ENCODE results near the gene GIT1. TPM values are rescaled to one million over a fixed set of nuclear protein-coding genes. Genes with fewer than 3 reads are reported as not detected.

GIT1 gene
- total RNA-seq, 3 donors from 2014 or later = 28.5 to 41.3 (median 31.2) TPM

DNA sequence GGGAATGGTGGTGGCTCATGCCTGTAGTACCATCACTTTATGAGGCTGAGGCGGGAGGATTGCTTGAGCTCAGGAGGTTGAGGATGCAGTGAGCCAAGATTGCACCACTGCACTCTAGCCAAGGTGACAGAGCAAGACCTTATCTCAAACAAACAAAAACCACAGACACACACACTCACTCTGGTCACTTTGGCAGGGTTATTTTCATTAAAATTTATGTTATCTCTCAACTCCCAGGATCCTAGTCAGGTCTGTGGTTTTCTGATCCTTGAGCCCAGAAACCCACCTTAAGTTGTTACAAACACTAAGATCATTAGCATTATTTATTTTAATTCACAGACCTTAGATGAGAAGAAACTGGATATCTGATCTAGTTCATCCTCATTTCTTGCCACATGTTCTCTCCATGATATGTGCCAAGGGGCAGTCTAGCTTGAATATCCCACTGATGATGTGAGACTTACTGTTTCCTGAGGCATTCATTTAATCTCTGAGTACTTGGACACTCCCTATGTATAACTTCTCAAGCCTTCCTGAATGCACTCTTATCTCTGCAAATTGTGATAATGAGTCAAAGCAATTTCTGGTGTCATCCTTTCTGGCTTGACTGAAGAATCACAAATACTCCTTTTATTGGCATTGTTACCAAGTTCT is 32.2 kb downstream of the GIT1 start:
- Histone ChIP-seq H3K9me3 (no peaks in the 10 kb centered on the region), H3K27me3 (no peaks in the 10 kb centered on the region), H3K27ac (no peak overlapping the region), H3K36me3 (no peaks in the 10 kb centered on the region), H3K4me3 (no peak overlapping the region), H3K4me1 (no peaks in the 10 kb centered on the region)
- no peak for DNase-seq (ENCODE audit: low spot score in 2 of 2)
- TF ChIP-seq, protein P1, sequence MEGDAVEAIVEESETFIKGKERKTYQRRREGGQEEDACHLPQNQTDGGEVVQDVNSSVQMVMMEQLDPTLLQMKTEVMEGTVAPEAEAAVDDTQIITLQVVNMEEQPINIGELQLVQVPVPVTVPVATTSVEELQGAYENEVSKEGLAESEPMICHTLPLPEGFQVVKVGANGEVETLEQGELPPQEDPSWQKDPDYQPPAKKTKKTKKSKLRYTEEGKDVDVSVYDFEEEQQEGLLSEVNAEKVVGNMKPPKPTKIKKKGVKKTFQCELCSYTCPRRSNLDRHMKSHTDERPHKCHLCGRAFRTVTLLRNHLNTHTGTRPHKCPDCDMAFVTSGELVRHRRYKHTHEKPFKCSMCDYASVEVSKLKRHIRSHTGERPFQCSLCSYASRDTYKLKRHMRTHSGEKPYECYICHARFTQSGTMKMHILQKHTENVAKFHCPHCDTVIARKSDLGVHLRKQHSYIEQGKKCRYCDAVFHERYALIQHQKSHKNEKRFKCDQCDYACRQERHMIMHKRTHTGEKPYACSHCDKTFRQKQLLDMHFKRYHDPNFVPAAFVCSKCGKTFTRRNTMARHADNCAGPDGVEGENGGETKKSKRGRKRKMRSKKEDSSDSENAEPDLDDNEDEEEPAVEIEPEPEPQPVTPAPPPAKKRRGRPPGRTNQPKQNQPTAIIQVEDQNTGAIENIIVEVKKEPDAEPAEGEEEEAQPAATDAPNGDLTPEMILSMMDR (IDR thresholded peaks at IDR 0.05) = no peak
- TF ChIP-seq POLR2A (IDR thresholded peaks at IDR 0.05) (no peak), POLR2AphosphoS5 (IDR thresholded peaks at IDR 0.05) (no peak)
- intact Hi-C loops (cut with DNase I; ENCODE audit: low total_unique reads) = no loop called here

DNA sequence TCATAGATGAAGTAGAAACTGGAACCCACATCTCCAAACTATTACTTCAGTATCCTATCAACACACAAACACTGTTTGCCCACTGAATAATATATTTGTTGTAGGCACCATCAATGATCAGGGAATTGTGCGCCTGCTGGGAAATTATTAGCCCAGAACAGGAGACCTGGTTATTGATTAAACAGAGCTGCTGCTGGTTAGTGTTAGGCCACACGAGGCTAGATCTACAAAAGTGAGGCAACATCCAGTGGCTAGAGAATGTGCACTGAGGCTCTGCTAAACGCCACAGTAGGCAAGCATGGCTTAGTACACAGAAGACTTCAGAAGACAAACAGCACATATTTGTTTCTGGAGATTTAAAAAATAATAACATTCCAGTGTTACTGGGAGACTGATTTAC is 33.6 kb downstream of the GIT1 start:
- TF ChIP-seq POLR2AphosphoS5 (IDR thresholded peaks at IDR 0.05) (no peak), POLR2A (IDR thresholded peaks at IDR 0.05) (no peak)
- TF ChIP-seq, protein P1 (IDR thresholded peaks at IDR 0.05) = no peak
- H3K4me1 ChIP-seq = no peaks in the 10 kb centered on the region
- H3K36me3 ChIP-seq = no peaks in the 10 kb centered on the region
- no peak overlapping the region for H3K4me3 ChIP-seq
- intact Hi-C loops (cut with DNase I; ENCODE audit: low total_unique reads) = no loop called here
- no peaks in the 10 kb centered on the region for H3K9me3 ChIP-seq
- no peak overlapping the region for H3K27ac ChIP-seq
- no peaks in the 10 kb centered on the region for H3K27me3 ChIP-seq
- no peak for DNase-seq (ENCODE audit: low spot score in 2 of 2)

DNA sequence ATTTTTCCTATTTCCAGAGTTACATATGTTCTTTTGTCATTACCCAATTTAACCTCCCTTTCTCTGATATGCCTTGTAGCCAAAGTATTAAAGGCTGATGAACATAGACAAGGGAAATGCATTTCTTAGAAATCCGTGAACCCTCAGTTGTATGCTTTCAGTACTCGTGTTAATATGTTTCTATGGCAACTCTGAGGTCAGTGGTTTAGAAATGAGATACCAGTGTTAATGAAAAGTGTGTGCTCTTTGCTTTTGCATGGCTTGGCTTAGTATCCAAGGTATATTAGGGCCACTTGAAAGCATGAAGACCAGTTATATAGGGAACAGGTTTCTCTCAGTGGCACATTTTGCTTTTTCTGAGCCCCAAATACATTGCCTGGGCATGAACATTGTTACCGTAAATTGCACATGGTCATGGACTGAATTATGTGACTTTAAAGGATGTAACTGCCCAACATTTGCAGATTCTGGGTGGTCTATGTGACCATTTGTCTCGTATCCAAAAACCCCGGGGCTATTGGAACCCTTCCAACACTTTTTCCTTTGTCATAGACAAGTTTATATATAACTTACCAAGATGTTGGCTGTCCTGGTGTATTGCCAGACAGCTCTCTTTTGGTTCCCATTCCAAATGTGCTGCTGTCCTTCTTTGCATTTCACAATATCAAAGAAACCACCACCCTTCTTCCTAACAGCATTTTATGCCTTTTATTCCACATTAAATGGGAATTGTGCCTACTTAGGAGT is 40.1 kb downstream of the GIT1 start:
- Histone ChIP-seq H3K4me1 (no peaks in the 10 kb centered on the region), H3K9me3 (no peaks in the 10 kb centered on the region), H3K27me3 (no peaks in the 10 kb centered on the region), H3K36me3 (no peaks in the 10 kb centered on the region), H3K4me3 (no peak overlapping the region), H3K27ac (no peak overlapping the region)
- intact Hi-C loops (cut with DNase I; ENCODE audit: low total_unique reads) = no loop called here
- DNase-seq (ENCODE audit: low spot score in 2 of 2) = no peak
- TF ChIP-seq POLR2A (IDR thresholded peaks at IDR 0.05) = no peak
- TF ChIP-seq, protein P1 (IDR thresholded peaks at IDR 0.05) = no peak
- TF ChIP-seq POLR2AphosphoS5 (IDR thresholded peaks at IDR 0.05) = no peak

DNA sequence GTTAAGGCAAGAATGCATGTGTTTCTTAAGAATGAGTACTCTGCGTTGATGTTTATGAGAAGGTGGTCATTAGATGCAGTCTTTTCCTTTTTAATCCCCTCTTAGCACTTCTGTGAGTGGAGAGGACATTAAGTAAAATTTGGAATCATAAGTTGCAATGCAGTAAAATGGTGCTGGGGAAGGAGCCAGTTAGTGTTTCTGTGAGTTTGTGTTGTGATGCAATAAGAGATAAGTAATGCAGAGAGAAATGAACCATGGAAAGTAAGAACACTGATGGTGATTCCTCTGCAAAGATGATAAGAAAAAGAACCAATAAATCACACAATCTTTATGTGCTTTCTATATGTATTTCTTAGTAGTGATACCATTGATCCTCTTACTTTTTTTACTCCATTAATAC is 42.6 kb downstream of the GIT1 start:
- Histone ChIP-seq H3K4me1 (no peaks in the 10 kb centered on the region), H3K27ac (no peak overlapping the region), H3K9me3 (no peaks in the 10 kb centered on the region), H3K36me3 (no peaks in the 10 kb centered on the region), H3K27me3 (no peaks in the 10 kb centered on the region), H3K4me3 (no peak overlapping the region)
- TF ChIP-seq, protein P1 (IDR thresholded peaks at IDR 0.05) = no peak
- TF ChIP-seq POLR2A (IDR thresholded peaks at IDR 0.05) (no peak), POLR2AphosphoS5 (IDR thresholded peaks at IDR 0.05) (no peak)
- no peak for DNase-seq (ENCODE audit: low spot score in 2 of 2)
- intact Hi-C loops (cut with DNase I; ENCODE audit: low total_unique reads) = no loop called here

DNA sequence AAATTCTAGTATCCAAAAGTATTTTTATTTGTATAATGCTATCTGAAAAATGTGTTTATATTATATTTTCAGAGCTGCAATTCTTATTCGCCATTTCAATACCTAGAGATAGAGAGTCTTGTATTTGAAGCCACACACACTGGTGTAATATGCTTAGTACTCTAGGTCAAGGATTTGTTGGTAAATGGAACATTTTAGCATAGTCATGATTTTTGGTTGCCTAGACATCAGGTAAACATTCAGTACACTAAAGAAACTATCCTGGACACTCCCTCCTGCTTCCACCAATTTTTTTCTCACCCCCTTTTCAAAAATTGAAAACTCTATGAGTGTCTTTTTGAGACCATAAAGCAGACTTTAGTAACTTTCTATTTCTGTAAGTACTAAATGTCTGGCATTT is 43.4 kb downstream of the GIT1 start:
- intact Hi-C loops (cut with DNase I; ENCODE audit: low total_unique reads) = no loop called here
- no peaks in the 10 kb centered on the region for H3K36me3 ChIP-seq
- no peaks in the 10 kb centered on the region for H3K27me3 ChIP-seq
- no peak overlapping the region for H3K4me3 ChIP-seq
- no peak for DNase-seq (ENCODE audit: low spot score in 2 of 2)
- H3K4me1 ChIP-seq = no peaks in the 10 kb centered on the region
- TF ChIP-seq POLR2A (IDR thresholded peaks at IDR 0.05) (no peak), POLR2AphosphoS5 (IDR thresholded peaks at IDR 0.05) (no peak)
- TF ChIP-seq, protein P1 (IDR thresholded peaks at IDR 0.05) = no peak
- H3K27ac ChIP-seq = no peak overlapping the region
- no peaks in the 10 kb centered on the region for H3K9me3 ChIP-seq
